GM21825 (cell line): Measurements from ENCODE around the gene IFI27L2.
"Not testable (repeated sequence)": the region's sequence is repeated elsewhere in the genome, so short reads cannot be mapped to it uniquely, and the experiment has no call there.

ENCODE experiments used
- ATAC-seq: cut with Tn5 transposase; IDR thresholded peaks from one replicate; pipeline ENCODE4 v1.9.1; 2021; ENCODE audit warnings: mild to moderate bottlenecking, moderate library complexity; ENCODE audit not compliant: unreplicated experiment

The IFI27L2 gene

GRCh38 chr14:94129111-94129757 lies at the start of gene IFI27L2:
Gene IFI27L2, minus strand, starts transcription at chr14:94129604. Its CDS starts 40 bp downstream, at chr14:94129564.
- peak; percentile 94 for ATAC-seq

GRCh38 chr14:94177806-94178205 lies 48.4 kb upstream of the IFI27L2 start:
- no peak for ATAC-seq

GRCh38 chr14:94176808-94177207 lies 47.4 kb upstream of the IFI27L2 start:
- ATAC-seq = no peak

GRCh38 chr14:94175747-94176146 lies 46.3 kb upstream of the IFI27L2 start:
- ATAC-seq = no peak

GRCh38 chr14:94175011-94175745 lies 45.8 kb upstream of the IFI27L2 start:
- ATAC-seq = no peak

- no peak for ATAC-seq
These were observed 45.2 kb upstream of the IFI27L2 start for GRCh38 chr14:94174604-94175010.

GRCh38 chr14:94173885-94174603 lies 44.6 kb upstream of the IFI27L2 start, which contains the start of gene PPP4R4:
Gene PPP4R4, plus strand, starts transcription at chr14:94174322. Its CDS starts 144 bp downstream, at chr14:94174466.
- peak; percentile 91 for ATAC-seq

GRCh38 chr14:94173471-94173884 lies 44.1 kb upstream of the IFI27L2 start:
- ATAC-seq = no peak

- ATAC-seq = no peak
These were observed 43.1 kb upstream of the IFI27L2 start for GRCh38 chr14:94172545-94172944.

GRCh38 chr14:94171208-94171607 lies 41.8 kb upstream of the IFI27L2 start:
- ATAC-seq = no peak

GRCh38 chr14:94170136-94170535 lies 40.7 kb upstream of the IFI27L2 start:
- no peak for ATAC-seq

GRCh38 chr14:94165744-94166143 lies 36.3 kb upstream of the IFI27L2 start:
- ATAC-seq = no peak

- no peak for ATAC-seq
These were observed 35.5 kb upstream of the IFI27L2 start for GRCh38 chr14:94164685-94165431.

- ATAC-seq = no peak
These were observed 34.4 kb upstream of the IFI27L2 start for GRCh38 chr14:94163796-94164195.

GRCh38 chr14:94162466-94162865 lies 33.1 kb upstream of the IFI27L2 start:
- no peak for ATAC-seq

- ATAC-seq = no peak
These were observed 32.6 kb upstream of the IFI27L2 start for GRCh38 chr14:94161981-94162380.

GRCh38 chr14:94161058-94161457 lies 31.7 kb upstream of the IFI27L2 start:
- ATAC-seq = no peak

- no peak for ATAC-seq
These were observed 29.0 kb upstream of the IFI27L2 start for GRCh38 chr14:94158239-94158883.

GRCh38 chr14:94157197-94157596 lies 27.8 kb upstream of the IFI27L2 start:
- ATAC-seq = no peak

GRCh38 chr14:94156143-94156542 lies 26.7 kb upstream of the IFI27L2 start:
- not testable (repeated sequence) for ATAC-seq
